ENCODE measurements around the gene SETD5.

SETD5 gene

GRCh38 chr3:9397906-9398699, 688 bp downstream of the SETD5 start:
- Histone ChIP-seq H3K4me1 (ENCODE audit: insufficient read depth, low read length) (peaks cover 71% of the 10 kb centered on the region), H3K27me3 (ENCODE audit: insufficient read depth, low read length, poor library complexity) (no peaks in the 10 kb centered on the region), H3K79me2 (ENCODE audit: insufficient read depth, low read length) (peaks cover 89% of the 10 kb centered on the region), H3K4me2 (ENCODE audit: insufficient read depth, low read length) (peak overlapping the region; percentile 82), H4K20me1 (ENCODE audit: insufficient read depth, low read length) (peaks cover 79% of the 10 kb centered on the region), H3K36me3 (ENCODE audit: insufficient read depth, low read length) (peaks cover 34% of the 10 kb centered on the region), H3K9me3 (ENCODE audit: insufficient read depth, low read length, severe bottlenecking) (no peaks in the 10 kb centered on the region), H3K9ac (ENCODE audit: low read depth, low read length) (peak overlapping the region; percentile 94), H3K4me3 (ENCODE audit: low read depth in 1 of 2, low read length in 2 of 2) (peak overlapping the region; percentile 68 to 87), H3K27ac (ENCODE audit: low read length) (peak overlapping the region; percentile 86), H2AFZ (ENCODE audit: low read depth, low read length) (peak overlapping the region; percentile 59)
- DNase-seq (peak; percentile 54), ATAC-seq (ENCODE audit: insufficient read depth, low read depth) (no peak)
- TF ChIP-seq EZH2 (IDR thresholded peaks at IDR 0.05; ENCODE audit: borderline replicate concordance, low read depth, low read length, severe bottlenecking) (no peak), CTCF (IDR thresholded peaks at IDR 0.05; ENCODE audit: borderline replicate concordance, extremely low read depth, low read length, poor library complexity, severe bottlenecking) (no peak)

GRCh38 chr3:9398700-9399336, 1.4 kb downstream of the SETD5 start:
- no peak for ATAC-seq (ENCODE audit: insufficient read depth, low read depth)

GRCh38 chr3:9399337-9399703, 1.9 kb downstream of the SETD5 start:
- H4K20me1 ChIP-seq (ENCODE audit: insufficient read depth, low read length), result peaks cover 78% of the 10 kb centered on the region
- H2AFZ ChIP-seq (ENCODE audit: low read depth, low read length), result no peak overlapping the region
- peaks cover 21% of the 10 kb centered on the region for H3K36me3 ChIP-seq (ENCODE audit: insufficient read depth, low read length)
- no peaks in the 10 kb centered on the region for H3K27me3 ChIP-seq (ENCODE audit: insufficient read depth, low read length, poor library complexity)
- peak overlapping the region; percentile 94 for H3K9ac ChIP-seq (ENCODE audit: low read depth, low read length)
- H3K9me3 ChIP-seq (ENCODE audit: insufficient read depth, low read length, severe bottlenecking), result no peaks in the 10 kb centered on the region
- H3K79me2 ChIP-seq (ENCODE audit: insufficient read depth, low read length), result peaks cover 89% of the 10 kb centered on the region
- peak overlapping the region; percentile 82 for H3K4me2 ChIP-seq (ENCODE audit: insufficient read depth, low read length)
- peak overlapping the region; percentile 68 to 87; a peak in 3 of 4 replicates for H3K4me3 ChIP-seq (ENCODE audit: low read depth in 1 of 2, low read length in 2 of 2)
- no peak for DNase-seq
- no peak for ATAC-seq (ENCODE audit: insufficient read depth, low read depth)
- TF ChIP-seq EZH2 (IDR thresholded peaks at IDR 0.05; ENCODE audit: borderline replicate concordance, low read depth, low read length, severe bottlenecking) (no peak), CTCF (IDR thresholded peaks at IDR 0.05; ENCODE audit: borderline replicate concordance, extremely low read depth, low read length, poor library complexity, severe bottlenecking) (no peak)
- peak overlapping the region; percentile 86 for H3K27ac ChIP-seq (ENCODE audit: low read length)
- peaks cover 65% of the 10 kb centered on the region for H3K4me1 ChIP-seq (ENCODE audit: insufficient read depth, low read length)

More at GRCh38 chr3:9398700-9399336, 1.4 kb downstream of the SETD5 start:
- TF ChIP-seq CTCF (IDR thresholded peaks at IDR 0.05; ENCODE audit: borderline replicate concordance, extremely low read depth, low read length, poor library complexity, severe bottlenecking), result no peak
- TF ChIP-seq EZH2 (IDR thresholded peaks at IDR 0.05; ENCODE audit: borderline replicate concordance, low read depth, low read length, severe bottlenecking), result no peak
- peaks cover 89% of the 10 kb centered on the region for H3K79me2 ChIP-seq (ENCODE audit: insufficient read depth, low read length)
- H3K4me1 ChIP-seq (ENCODE audit: insufficient read depth, low read length), result peaks cover 70% of the 10 kb centered on the region
- H3K27ac ChIP-seq (ENCODE audit: low read length), result peak overlapping the region; percentile 86
- no peaks in the 10 kb centered on the region for H3K9me3 ChIP-seq (ENCODE audit: insufficient read depth, low read length, severe bottlenecking)
- H3K27me3 ChIP-seq (ENCODE audit: insufficient read depth, low read length, poor library complexity), result no peaks in the 10 kb centered on the region
- H4K20me1 ChIP-seq (ENCODE audit: insufficient read depth, low read length), result peaks cover 79% of the 10 kb centered on the region
- peaks cover 26% of the 10 kb centered on the region for H3K36me3 ChIP-seq (ENCODE audit: insufficient read depth, low read length)
- DNase-seq, result peak; percentile 24
- H3K4me2 ChIP-seq (ENCODE audit: insufficient read depth, low read length), result peak overlapping the region; percentile 82
- H3K9ac ChIP-seq (ENCODE audit: low read depth, low read length), result peak overlapping the region; percentile 94
- peak overlapping the region; percentile 68 to 87 for H3K4me3 ChIP-seq (ENCODE audit: low read depth in 1 of 2, low read length in 2 of 2)
- peak overlapping the region; percentile 59; the same call in 1 of the 2 replicates for H2AFZ ChIP-seq (ENCODE audit: low read depth, low read length)

All from DND-41 (cell line).